Activated naive CD8-positive, alpha-beta T cell treated with anti-CD3 and anti-CD28 coated beads, Interleukin-2, amount 50 U/mL, for 16 hours (primary cell): ENCODE measurements around the gene EXOC4.
"Not testable (repeated sequence)": the region's sequence is repeated elsewhere in the genome, so short reads cannot be mapped to it uniquely, and the experiment has no call there.

Experiments used
- DNase-seq: peaks from one replicate; pipeline ENCODE4 v3.0.0-alpha.2; 2020; ENCODE audit warnings: low read depth, low spot score

EXOC4 gene

GRCh38 chr7:133978502-133979295, 725.8 kb downstream of the EXOC4 start:
- DNase-seq = no peak

- DNase-seq = no peak
These were observed 727.9 kb downstream of the EXOC4 start for GRCh38 chr7:133980804-133981203.

DNA sequence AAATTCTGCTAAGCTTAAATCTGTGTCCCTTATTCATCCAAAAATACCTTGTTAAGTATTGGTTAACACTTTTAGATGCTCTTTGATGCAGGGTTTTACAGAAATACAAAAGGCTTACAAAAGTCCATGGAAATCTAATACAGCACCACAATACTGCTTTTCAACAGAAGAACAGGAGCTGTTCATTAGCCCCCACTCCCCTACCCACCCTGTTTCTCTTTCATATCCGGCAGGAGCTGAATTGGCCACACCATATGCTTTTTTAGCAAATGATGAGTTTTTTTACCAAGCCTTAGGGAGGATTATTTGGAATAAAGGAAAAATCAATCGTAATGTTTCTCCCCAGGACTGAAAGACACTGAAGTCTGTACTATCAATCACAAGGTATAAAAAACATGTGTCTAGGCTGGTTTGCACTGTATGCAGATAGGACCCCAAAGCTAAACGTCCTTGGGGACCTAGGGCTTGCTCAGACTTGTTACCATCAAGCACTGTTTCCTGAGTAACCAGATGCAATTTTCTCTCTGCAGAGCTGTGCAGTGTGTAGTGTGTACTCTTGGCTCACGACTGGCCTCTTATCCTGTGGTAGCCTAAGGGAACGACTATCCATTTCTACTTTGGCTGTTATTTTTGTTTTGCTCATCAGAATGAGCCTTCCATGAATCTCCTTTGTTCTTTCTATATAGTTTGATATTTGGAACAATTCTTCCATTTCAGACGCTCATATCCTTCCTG, 731.0 kb downstream of the EXOC4 start:
- no peak for DNase-seq

GRCh38 chr7:133985300-133985699, 732.4 kb downstream of the EXOC4 start:
- no peak for DNase-seq

DNA sequence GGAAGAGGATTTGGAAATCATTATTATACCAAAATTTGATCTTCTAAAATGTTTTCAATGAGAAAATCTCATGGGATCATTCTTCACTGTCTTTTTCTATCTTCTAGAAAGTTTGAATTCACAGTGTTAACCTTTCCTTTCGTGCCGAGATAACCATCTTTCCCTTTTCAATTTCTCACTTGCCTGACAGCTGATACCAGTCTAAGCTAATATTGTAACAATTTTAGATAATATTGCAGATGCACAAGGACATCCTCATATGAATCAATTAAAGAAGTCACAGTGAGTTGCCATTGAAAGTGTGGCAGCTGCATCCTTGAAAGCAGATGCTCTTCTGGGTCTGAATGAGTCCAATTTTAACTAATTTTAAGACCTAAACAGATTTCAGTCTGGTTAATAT, 734.7 kb downstream of the EXOC4 start:
- DNase-seq = no peak

GRCh38 chr7:133993547-133993946, 740.7 kb downstream of the EXOC4 start:
- DNase-seq = no peak

DNA sequence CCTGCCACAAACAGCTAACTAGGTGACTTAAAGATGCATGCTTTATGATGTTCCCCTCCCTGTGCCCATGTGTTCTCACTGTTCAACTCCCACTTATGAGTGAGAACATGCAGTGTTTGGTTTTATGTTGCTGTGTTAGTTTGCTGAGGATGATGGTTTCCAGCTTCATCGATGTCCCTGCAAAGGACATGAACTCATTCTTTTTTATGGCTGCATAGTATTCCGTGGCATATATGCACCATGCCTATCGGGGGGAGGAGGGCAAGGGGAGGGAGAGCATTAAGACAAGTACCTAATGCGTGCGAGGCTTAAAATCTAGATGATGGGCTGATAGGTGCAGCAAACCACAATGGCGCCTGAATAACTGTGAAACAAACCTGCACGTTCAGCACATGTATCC, 741.2 kb downstream of the EXOC4 start:
- DNase-seq = not testable (repeated sequence)

- DNase-seq = no peak
These were observed 744.6 kb downstream of the EXOC4 start for GRCh38 chr7:133997463-133997862.

DNA sequence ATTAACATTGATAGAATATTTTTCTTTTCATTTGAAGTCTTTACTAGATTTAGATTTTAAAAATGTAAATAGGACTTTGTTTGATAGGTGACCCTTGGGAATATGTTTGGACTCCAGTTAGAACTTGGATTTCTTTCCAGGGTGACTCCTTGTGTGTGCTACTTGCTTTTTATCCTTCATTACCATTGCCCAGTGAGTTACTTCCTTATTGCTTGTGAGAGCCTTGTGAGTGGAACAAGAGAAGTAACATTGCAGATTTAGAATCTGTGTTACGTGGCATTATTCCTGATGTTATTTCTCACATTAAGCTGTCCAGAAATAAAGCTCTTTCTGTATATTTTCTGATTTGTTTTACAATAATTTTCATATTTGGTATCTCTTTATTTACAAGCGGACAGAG, 746.3 kb downstream of the EXOC4 start:
- DNase-seq = no peak

DNA sequence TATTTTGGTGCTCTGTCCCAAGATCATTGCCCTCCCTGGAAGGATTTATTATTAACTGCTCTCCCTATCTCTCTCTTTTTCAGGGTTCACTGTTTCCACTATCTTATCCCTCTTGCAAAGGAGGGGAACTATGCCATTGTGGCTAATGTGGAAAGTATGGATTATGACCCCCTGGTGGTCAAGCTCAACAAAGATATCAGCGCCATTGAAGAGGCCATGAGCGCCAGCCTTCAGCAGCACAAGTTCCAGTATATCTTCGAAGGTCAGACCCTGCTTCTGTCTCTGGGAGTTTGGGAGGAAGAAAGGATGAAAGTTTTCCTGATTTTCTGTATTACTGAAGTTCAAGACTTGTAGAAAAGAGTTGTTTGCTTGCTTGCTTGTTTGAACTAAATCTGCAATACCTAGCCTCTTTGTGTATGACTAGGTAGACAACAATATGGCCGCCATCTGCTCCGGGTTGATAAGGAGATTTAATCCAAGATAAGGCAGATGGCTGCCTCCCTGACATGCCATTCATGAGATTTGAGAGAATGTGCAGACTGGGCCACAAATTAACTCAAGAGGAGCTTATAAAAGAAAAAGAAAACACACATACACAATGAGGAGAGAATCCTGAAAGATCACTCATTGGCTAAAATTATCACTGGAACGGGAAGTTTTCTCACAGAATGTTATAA, 752.1 kb downstream of the EXOC4 start:
- no peak for DNase-seq

DNA sequence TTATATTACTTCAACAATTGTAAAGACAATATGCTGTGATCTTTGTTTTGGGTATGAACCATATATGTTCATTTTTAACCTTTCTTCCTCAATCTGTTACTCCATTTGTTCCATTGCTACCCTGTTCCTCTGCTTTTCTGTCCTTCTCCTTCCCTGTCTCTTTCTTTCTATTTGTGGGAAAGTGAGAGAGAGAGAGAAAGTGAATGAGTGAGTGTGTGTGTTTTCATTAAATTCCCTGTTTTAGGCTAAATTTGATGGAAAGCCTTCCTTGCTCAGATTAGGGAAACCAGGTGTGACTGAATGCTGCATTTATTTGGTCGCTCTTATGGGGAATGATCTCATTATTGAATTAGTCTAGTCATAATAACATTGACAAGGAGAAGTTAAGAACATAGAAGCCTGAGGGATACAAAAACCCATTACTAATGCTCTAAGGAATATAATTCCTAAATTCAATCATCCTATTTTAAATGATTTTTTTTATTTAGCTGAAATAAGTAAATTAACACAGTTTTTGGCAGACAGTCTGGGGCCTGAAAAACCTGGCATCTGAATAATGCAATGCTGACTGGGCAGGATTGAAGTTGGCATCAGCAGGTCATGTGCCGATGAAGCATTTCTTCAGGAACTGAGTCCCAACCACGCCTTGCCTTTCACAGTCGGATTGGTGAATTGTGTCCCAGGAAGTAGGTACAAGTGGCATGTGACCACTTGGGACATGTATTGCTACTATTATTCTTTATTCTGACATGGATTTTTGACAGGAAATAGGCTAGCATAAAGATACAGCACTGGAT, 756.6 kb downstream of the EXOC4 start:
- DNase-seq = no peak

- DNase-seq = no peak
These were observed 760.4 kb downstream of the EXOC4 start for GRCh38 chr7:134013249-134013648.

- no peak for DNase-seq
These were observed 762.1 kb downstream of the EXOC4 start for GRCh38 chr7:134014935-134015334.

GRCh38 chr7:134016223-134016941, 763.5 kb downstream of the EXOC4 start:
- DNase-seq = no peak

DNA sequence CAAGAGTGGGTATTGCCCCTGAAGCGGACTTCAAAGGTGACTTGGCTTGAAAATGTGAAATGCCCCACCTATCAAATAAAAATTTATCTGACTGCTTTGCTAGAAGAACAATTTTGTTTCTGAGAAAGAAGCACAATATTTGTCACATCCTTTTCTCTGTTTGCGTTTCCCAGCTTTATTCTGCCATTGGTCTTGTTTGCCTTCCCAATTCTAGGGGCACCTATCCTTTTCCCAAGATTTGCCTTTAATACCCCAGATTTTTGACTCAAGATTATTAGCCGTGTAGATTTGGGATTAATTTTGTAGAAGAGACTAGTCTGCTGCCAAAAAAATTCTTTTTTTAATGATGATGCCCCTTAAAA, 764.0 kb downstream of the EXOC4 start:
- no peak for DNase-seq

- no peak for DNase-seq
These were observed 765.4 kb downstream of the EXOC4 start for GRCh38 chr7:134018306-134018705.

GRCh38 chr7:134019251-134019650, 766.4 kb downstream of the EXOC4 start:
- no peak for DNase-seq

DNA sequence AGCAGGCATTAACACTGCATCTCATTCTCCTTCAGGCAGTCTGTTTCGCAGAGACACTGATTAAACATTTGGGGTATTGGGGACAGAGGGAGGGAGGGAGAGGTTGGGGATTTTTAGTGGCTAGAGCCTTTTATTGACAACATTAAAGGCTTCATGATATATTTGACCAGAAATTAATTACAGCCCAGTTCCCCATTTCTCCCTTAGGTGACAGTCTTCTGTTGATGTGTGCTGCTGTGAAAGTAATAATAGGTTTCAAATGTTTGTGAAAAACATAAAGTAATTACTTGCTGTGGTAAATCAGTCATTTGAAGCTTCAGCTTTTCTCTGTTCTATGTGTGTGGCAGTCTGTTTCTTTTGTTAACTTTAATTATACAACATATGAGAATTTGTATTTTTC, 769.0 kb downstream of the EXOC4 start:
- no peak for DNase-seq

DNA sequence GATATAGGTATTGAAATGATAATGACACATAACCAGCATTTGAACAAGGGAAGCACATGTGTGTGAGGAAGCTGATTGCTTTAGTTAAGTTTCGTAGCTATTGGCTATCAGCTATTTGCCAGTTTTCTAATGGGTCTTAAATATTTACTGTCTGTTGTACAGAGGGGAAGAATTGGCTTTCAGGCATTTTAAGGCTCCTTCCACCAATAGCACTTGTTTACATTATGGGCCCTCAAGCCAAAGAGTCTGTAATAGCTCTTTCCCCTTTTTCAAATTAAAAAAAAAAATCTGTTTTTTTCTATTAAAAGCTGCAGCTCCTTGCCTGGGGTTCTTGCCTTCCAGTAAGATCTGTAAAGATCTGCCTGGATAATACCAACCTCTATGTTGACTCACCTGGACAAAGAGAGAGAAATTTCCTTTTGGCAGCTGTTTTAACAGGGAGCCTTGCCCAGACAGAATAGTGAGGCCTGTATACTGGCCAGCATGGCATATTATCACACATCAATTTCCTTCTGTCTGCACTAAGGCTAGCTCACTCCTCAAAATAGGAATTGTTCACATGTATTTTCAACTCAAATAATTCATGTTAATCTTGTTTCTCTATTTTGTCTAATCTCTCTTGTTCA, 769.5 kb downstream of the EXOC4 start:
- no peak for DNase-seq

DNA sequence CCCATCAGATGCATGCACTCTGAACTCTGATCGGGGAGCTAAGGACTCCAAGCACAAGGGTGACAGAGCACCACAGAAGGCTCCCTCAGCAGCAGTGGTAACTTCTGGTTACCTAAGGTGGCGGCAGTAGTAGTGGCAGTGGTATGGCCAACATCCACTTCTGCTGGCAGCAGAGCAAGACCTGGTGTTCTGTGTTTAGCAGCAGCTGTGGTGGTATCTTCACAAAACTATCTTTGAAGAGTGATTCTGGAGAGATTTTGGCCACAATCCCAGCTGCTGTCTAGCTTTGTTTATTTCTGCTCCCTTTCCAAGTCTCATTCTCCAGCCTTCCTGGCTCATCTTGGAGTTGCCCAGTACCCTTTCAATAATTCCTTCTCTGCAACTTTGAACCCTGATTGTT, 771.9 kb downstream of the EXOC4 start:
- no peak for DNase-seq

GRCh38 chr7:134028853-134029252, 776.0 kb downstream of the EXOC4 start:
- DNase-seq = no peak
